Esophagus squamous epithelium (tissue), 4 donors: Measurements from ENCODE around the gene TSEN54.

Source experiments
- CTCF ChIP-seq, 6 experiments: fragments of 450-650 bp in 4 of 6; fragments of 200-600 bp in 2 of 6; sonication (generic) in 2 of 6; IDR thresholded peaks; one replicate each; pipeline ENCODE4 v1.5.1; 2016 to 2019; ENCODE audit warnings: antibody characterized with exemption in 6 of 6, mild to moderate bottlenecking in 4 of 6, moderate library complexity in 4 of 6
- POLR2A ChIP-seq, 4 donors: fragments of 450-650 bp; IDR thresholded peaks; one replicate each; pipeline ENCODE4 v1.6.1; 2017; ENCODE audit warnings: antibody characterized with exemption in 4 of 4, mild to moderate bottlenecking in 4 of 4, moderate library complexity in 3 of 4

- TF ChIP-seq POLR2A (IDR thresholded peaks at IDR 0.05), result no peak
- TF ChIP-seq CTCF (IDR thresholded peaks at IDR 0.05), result no peak
Observed at GRCh38 chr17:75564195-75564594, 47.9 kb downstream of the TSEN54 start.
